ENCODE measurements around the gene PEMT. TPM values are rescaled to one million over a fixed set of nuclear protein-coding genes. Genes with fewer than 3 reads are reported as not detected.

Gene PEMT
- total RNA-seq, 4 donors from 2014 or later: 3.2 to 10.2 (median 7.1) TPM

DNA sequence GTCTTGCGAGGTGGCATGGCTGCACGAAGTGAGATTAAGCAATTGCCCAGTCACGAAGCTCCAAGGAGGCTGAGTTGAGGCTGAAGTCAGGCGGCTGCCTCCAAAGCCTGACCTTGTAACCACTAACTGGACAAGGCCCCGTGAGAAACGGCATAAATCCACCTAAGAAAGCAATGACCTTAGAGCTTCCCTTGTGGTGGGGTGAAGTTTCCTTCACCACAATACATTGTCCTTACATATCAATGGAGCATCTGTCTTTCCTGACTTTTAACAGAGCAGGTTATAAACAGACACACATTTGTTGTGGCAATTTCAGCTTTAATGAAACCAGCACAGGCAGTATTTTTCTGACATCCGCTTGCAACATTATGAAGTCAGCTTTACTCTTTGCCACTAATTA is 117.2 kb downstream of the PEMT start:
- DNase-seq: no peak
- in situ Hi-C loops (cut with MboI; ENCODE audit: low pct_ligation_motif_present in 1 of 4, low pct_unique_long_range_greater_than_20kb in 1 of 4, low sequenced_read_pairs in 3 of 4) (no loop called here), intact Hi-C loops (cut with DNase I; ENCODE audit: low total_unique reads) (no loop called here)
- H3K36me3 ChIP-seq: no peaks in the 10 kb centered on the region
- peaks cover 16 to 20% (median 18%) of the 10 kb centered on the region in 4 donors for H3K4me1 ChIP-seq
- WGBS, 2 donors (ENCODE audit: low coverage in 1 of 2): 75 to 89% methylated on average over 1 to 7 of the region's 7 CpGs
- H3K9me3 ChIP-seq: no peaks in the 10 kb centered on the region
- H3K27me3 ChIP-seq: no peaks in the 10 kb centered on the region
- TF ChIP-seq, protein P1, sequence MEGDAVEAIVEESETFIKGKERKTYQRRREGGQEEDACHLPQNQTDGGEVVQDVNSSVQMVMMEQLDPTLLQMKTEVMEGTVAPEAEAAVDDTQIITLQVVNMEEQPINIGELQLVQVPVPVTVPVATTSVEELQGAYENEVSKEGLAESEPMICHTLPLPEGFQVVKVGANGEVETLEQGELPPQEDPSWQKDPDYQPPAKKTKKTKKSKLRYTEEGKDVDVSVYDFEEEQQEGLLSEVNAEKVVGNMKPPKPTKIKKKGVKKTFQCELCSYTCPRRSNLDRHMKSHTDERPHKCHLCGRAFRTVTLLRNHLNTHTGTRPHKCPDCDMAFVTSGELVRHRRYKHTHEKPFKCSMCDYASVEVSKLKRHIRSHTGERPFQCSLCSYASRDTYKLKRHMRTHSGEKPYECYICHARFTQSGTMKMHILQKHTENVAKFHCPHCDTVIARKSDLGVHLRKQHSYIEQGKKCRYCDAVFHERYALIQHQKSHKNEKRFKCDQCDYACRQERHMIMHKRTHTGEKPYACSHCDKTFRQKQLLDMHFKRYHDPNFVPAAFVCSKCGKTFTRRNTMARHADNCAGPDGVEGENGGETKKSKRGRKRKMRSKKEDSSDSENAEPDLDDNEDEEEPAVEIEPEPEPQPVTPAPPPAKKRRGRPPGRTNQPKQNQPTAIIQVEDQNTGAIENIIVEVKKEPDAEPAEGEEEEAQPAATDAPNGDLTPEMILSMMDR (IDR thresholded peaks at IDR 0.05): no peak
- TF ChIP-seq EP300 (IDR thresholded peaks at IDR 0.05; ENCODE audit: low read depth) (no peak), POLR2A (IDR thresholded peaks at IDR 0.05) (no peak), POLR2AphosphoS5 (IDR thresholded peaks at IDR 0.05) (no peak)
- no peak overlapping the region for H3K4me3 ChIP-seq
- H3K27ac ChIP-seq: no peak overlapping the region

- WGBS, 2 donors (ENCODE audit: low coverage in 1 of 2): 58 to 72% methylated on average over 7 to 8 of the region's 8 CpGs
- DNase-seq: no peak
- Histone ChIP-seq H3K4me3 (no peak overlapping the region), H3K36me3 (no peaks in the 10 kb centered on the region), H3K27me3 (no peaks in the 10 kb centered on the region), H3K9me3 (no peaks in the 10 kb centered on the region), H3K4me1 (peaks cover under 1 to 15% (median 10%) of the 10 kb centered on the region in 4 donors), H3K27ac (no peak overlapping the region)
- in situ Hi-C loops (cut with MboI; ENCODE audit: low pct_ligation_motif_present in 1 of 4, low pct_unique_long_range_greater_than_20kb in 1 of 4, low sequenced_read_pairs in 3 of 4) (no loop called here), intact Hi-C loops (cut with DNase I; ENCODE audit: low total_unique reads) (no loop called here)
- TF ChIP-seq, protein P1 (IDR thresholded peaks at IDR 0.05): no peak
- TF ChIP-seq EP300 (IDR thresholded peaks at IDR 0.05; ENCODE audit: low read depth) (no peak), POLR2AphosphoS5 (IDR thresholded peaks at IDR 0.05) (no peak), POLR2A (IDR thresholded peaks at IDR 0.05) (no peak)
Measured at GRCh38 chr17:17472333-17472920, 119.1 kb downstream of the PEMT start.

DNA sequence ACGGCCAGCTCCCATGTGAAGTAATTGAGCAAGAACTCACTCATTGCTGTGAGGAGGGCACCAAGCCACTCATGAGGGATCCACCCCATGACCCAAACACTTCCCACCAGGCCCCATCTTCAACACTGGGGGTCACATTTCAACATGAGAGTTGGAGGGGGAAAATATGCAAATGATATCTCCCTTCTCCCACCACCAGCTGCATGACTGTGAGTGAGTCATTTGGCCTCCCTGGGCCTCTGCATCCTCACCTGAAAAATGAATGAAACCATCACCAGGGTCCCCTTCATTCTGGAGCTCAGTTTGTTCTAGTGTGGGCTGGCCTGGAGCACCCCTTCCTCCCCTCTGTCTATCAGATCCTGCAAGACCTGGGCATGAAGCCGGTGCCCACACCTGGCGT is 121.5 kb downstream of the PEMT start:
- no peaks in the 10 kb centered on the region for H3K9me3 ChIP-seq
- in situ Hi-C loops (cut with MboI; ENCODE audit: low pct_ligation_motif_present in 1 of 4, low pct_unique_long_range_greater_than_20kb in 1 of 4, low sequenced_read_pairs in 3 of 4): no loop called here
- no peak overlapping the region for H3K4me3 ChIP-seq
- DNase-seq: no peak
- TF ChIP-seq POLR2AphosphoS5 (IDR thresholded peaks at IDR 0.05) (no peak), POLR2A (IDR thresholded peaks at IDR 0.05) (no peak), EP300 (IDR thresholded peaks at IDR 0.05; ENCODE audit: low read depth) (no peak)
- TF ChIP-seq, protein P1 (IDR thresholded peaks at IDR 0.05): no peak
- 89% methylated on average over 3 of the region's 3 CpGs; no CpG with 5 or more reads in 1 of the 2 donors for WGBS, 2 donors (ENCODE audit: low coverage in 1 of 2)
- H3K36me3 ChIP-seq: no peaks in the 10 kb centered on the region
- no peaks in the 10 kb centered on the region for H3K27me3 ChIP-seq
- intact Hi-C loops (cut with DNase I; ENCODE audit: low total_unique reads): no loop called here
- H3K4me1 ChIP-seq: peaks cover 0 to 18% (median 8%) of the 10 kb centered on the region in 4 donors
- H3K27ac ChIP-seq: no peak overlapping the region

DNA sequence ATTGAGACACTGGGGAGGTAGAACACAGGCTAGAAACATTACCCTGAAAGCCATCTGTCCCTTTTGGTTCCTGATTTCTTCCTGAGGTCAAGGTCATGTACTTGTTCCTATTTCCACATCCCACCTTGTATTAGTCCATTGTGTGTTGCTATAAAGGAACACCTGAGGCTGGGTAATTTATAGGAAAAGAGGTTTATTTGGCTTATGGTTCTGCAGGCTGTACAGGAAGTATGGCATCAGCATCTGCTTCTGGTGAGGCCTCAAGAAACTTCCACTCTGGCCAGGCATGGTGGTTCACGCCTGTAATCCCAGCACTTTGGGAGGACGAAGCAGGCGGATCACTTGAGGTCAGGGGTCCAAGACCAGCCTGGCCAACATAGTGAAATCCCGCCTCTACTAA is 122.2 kb downstream of the PEMT start:
- peaks cover 0 to 18% (median 8%) of the 10 kb centered on the region in 4 donors for H3K4me1 ChIP-seq
- intact Hi-C loops (cut with DNase I; ENCODE audit: low total_unique reads): no loop called here
- no peak for DNase-seq
- in situ Hi-C loops (cut with MboI; ENCODE audit: low pct_ligation_motif_present in 1 of 4, low pct_unique_long_range_greater_than_20kb in 1 of 4, low sequenced_read_pairs in 3 of 4): no loop called here
- no peaks in the 10 kb centered on the region for H3K36me3 ChIP-seq
- H3K27ac ChIP-seq: no peak overlapping the region
- TF ChIP-seq, protein P1 (IDR thresholded peaks at IDR 0.05): no peak
- TF ChIP-seq POLR2AphosphoS5 (IDR thresholded peaks at IDR 0.05) (no peak), EP300 (IDR thresholded peaks at IDR 0.05; ENCODE audit: low read depth) (no peak), POLR2A (IDR thresholded peaks at IDR 0.05) (no peak)
- no peak overlapping the region for H3K4me3 ChIP-seq
- 100% methylated on average over 4 of the region's 4 CpGs; no CpG with 5 or more reads in 1 of the 2 donors for WGBS, 2 donors (ENCODE audit: low coverage in 1 of 2)
- no peaks in the 10 kb centered on the region for H3K27me3 ChIP-seq
- H3K9me3 ChIP-seq: no peaks in the 10 kb centered on the region

Measured in transverse colon (tissue), 4 donors.